MM.1S (cell line): ENCODE measurements around the gene SALL4.

Experiments used
- DNase-seq: peaks from one replicate; pipeline ENCODE4 v3.0.0-alpha.2; 2015
- H2AFZ ChIP-seq: fragments of 300-600 bp; sonication (generic); 2 replicates; pipeline ENCODE4 v1.6.0; 2016; ENCODE audit warnings: antibody characterized with exemption, low read length
- H3F3A ChIP-seq: fragments of 300-600 bp; sonication (generic); 2 replicates; pipeline ENCODE4 v1.6.1; 2016; ENCODE audit warnings: mild to moderate bottlenecking, antibody characterized with exemption, low read length, moderate library complexity, mixed read lengths; ENCODE audit not compliant: insufficient read depth
- H3K27ac ChIP-seq: fragments of 300-600 bp; sonication (generic); 2 replicates; pipeline ENCODE4 v1.5.1; 2016; ENCODE audit warnings: mild to moderate bottlenecking, low read length
- H3K27me3 ChIP-seq: fragments of 300-600 bp; sonication (generic); replicated peaks from 2 replicates; pipeline ENCODE4 v1.6.0; 2016; ENCODE audit warnings: low read length; ENCODE audit not compliant: insufficient read depth
- H3K36me3 ChIP-seq: fragments of 300-600 bp; sonication (generic); replicated peaks from 2 replicates; pipeline ENCODE4 v1.6.1; 2016; ENCODE audit warnings: mild to moderate bottlenecking, low read length, mixed read lengths; ENCODE audit not compliant: insufficient read depth
- H3K4me1 ChIP-seq: fragments of 300-600 bp; sonication (generic); 2 replicates; pipeline ENCODE4 v1.6.1; 2016; ENCODE audit warnings: low read length, mixed read lengths
- H3K4me2 ChIP-seq: fragments of 300-600 bp; sonication (generic); 2 replicates; pipeline ENCODE4 v1.6.0; 2016; ENCODE audit warnings: low read depth, low read length
- H3K4me3 ChIP-seq: fragments of 300-600 bp; sonication (generic); 2 replicates; pipeline ENCODE4 v1.5.1; 2016; ENCODE audit warnings: low read length, mixed read lengths
- H3K79me2 ChIP-seq: fragments of 300-600 bp; sonication (generic); 2 replicates; pipeline ENCODE4 v1.6.1; 2016; ENCODE audit warnings: mixed run types, low read length, mixed read lengths
- H3K9ac ChIP-seq: fragments of 300-600 bp; sonication (generic); 2 replicates; pipeline ENCODE4 v1.6.1; 2016; ENCODE audit warnings: low read length, mixed read lengths
- H3K9me2 ChIP-seq: fragments of 300-600 bp; sonication (generic); replicated peaks from 2 replicates; pipeline ENCODE4 v1.6.1; 2016; ENCODE audit warnings: mild to moderate bottlenecking, low read length, mixed read lengths; ENCODE audit not compliant: insufficient read depth
- H3K9me3 ChIP-seq: fragments of 300-600 bp; sonication (generic); replicated peaks from 2 replicates; pipeline ENCODE4 v1.6.1; 2016; ENCODE audit warnings: mild to moderate bottlenecking, low read length, mixed read lengths; ENCODE audit not compliant: insufficient read depth
- H4K20me1 ChIP-seq: fragments of 300-600 bp; sonication (generic); 2 replicates; pipeline ENCODE4 v1.6.1; 2016; ENCODE audit warnings: mild to moderate bottlenecking, low read length, moderate library complexity, mixed read lengths; ENCODE audit not compliant: insufficient read depth
- EZH2 ChIP-seq: fragments of 300-600 bp; sonication (generic); optimal IDR thresholded peaks from 2 replicates; pipeline ENCODE3; 2017; ENCODE audit warnings: low read depth, mild to moderate bottlenecking, antibody characterized with exemption, low read length, mixed read lengths
- EZH2phosphoT487 ChIP-seq: fragments of 300-600 bp; sonication (generic); IDR thresholded peaks from 2 replicates; pipeline ENCODE4 v1.6.1; 2018; ENCODE audit warnings: antibody characterized with exemption, low read length
- TF ChIP-seq, protein P1 (sequence below): fragments of 300-600 bp; sonication (generic); IDR thresholded peaks from 2 replicates; pipeline ENCODE4 v1.5.1; 2016; ENCODE audit warnings: antibody characterized with exemption, low read length, mixed read lengths

SALL4 gene

DNA sequence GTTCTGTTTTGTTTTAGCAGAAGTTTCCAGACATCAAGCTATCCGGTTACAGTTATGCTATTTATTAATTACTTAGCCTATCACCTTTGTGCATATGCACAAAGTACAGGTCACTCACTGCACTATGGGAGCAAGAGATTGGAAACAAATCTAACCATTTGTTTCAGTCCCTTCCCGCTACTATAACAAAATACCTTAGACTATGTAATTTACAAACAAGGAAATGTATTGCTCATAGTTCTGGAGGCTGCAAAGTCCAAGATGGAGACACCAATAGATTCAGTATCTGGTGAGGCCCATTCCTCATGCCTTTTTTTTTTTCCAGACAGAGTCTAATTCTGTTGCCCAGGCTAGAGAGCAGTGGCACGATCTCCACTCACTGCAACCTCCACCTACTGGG lies 69.3 kb downstream of the SALL4 start:
- Histone ChIP-seq H3K4me2 (no peak overlapping the region), H3K4me1 (no peaks in the 10 kb centered on the region), H3K4me3 (no peak overlapping the region), H3K79me2 (no peaks in the 10 kb centered on the region), H2AFZ (no peak overlapping the region), H3K9ac (no peak overlapping the region), H4K20me1 (no peaks in the 10 kb centered on the region), H3K27me3 (no peaks in the 10 kb centered on the region), H3K36me3 (no peaks in the 10 kb centered on the region), H3K9me2 (no peaks in the 10 kb centered on the region), H3K27ac (no peak overlapping the region), H3K9me3 (no peaks in the 10 kb centered on the region), H3F3A (no peaks in the 10 kb centered on the region)
- DNase-seq: no peak
- TF ChIP-seq EZH2 (no peak), EZH2phosphoT487 (no peak)
- TF ChIP-seq, protein P1, sequence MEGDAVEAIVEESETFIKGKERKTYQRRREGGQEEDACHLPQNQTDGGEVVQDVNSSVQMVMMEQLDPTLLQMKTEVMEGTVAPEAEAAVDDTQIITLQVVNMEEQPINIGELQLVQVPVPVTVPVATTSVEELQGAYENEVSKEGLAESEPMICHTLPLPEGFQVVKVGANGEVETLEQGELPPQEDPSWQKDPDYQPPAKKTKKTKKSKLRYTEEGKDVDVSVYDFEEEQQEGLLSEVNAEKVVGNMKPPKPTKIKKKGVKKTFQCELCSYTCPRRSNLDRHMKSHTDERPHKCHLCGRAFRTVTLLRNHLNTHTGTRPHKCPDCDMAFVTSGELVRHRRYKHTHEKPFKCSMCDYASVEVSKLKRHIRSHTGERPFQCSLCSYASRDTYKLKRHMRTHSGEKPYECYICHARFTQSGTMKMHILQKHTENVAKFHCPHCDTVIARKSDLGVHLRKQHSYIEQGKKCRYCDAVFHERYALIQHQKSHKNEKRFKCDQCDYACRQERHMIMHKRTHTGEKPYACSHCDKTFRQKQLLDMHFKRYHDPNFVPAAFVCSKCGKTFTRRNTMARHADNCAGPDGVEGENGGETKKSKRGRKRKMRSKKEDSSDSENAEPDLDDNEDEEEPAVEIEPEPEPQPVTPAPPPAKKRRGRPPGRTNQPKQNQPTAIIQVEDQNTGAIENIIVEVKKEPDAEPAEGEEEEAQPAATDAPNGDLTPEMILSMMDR: no peak
